Left renal cortex interstitium (tissue), 4 donors: ENCODE data around the gene ARSG. TPM values are rescaled to one million over a fixed set of nuclear protein-coding genes. Genes with fewer than 3 reads are reported as not detected.
"Not testable (repeated sequence)": the region's sequence is repeated elsewhere in the genome, so short reads cannot be mapped to it uniquely, and the experiment has no call there.

ENCODE experiments used
- DNase-seq, 4 donors: peaks; one replicate each; pipeline ENCODE4 v3.0.0-alpha.2; 2013; ENCODE audit warnings: low read depth in 4 of 4, low spot score in 2 of 4, missing footprints in 1 of 4
- polyA plus RNA-seq, 4 donors: library from polyadenylated mRNA; unstranded; fragments of 120-200 nt; gene quantifications; one replicate each; pipeline ENCODE4 v1.2.1, GENCODE V29; 2013; ENCODE audit not compliant: insufficient read length in 4 of 4

ARSG gene
- polyA plus RNA-seq, 4 donors, result 3.4 to 6.3 (median 4.9) TPM

DNA sequence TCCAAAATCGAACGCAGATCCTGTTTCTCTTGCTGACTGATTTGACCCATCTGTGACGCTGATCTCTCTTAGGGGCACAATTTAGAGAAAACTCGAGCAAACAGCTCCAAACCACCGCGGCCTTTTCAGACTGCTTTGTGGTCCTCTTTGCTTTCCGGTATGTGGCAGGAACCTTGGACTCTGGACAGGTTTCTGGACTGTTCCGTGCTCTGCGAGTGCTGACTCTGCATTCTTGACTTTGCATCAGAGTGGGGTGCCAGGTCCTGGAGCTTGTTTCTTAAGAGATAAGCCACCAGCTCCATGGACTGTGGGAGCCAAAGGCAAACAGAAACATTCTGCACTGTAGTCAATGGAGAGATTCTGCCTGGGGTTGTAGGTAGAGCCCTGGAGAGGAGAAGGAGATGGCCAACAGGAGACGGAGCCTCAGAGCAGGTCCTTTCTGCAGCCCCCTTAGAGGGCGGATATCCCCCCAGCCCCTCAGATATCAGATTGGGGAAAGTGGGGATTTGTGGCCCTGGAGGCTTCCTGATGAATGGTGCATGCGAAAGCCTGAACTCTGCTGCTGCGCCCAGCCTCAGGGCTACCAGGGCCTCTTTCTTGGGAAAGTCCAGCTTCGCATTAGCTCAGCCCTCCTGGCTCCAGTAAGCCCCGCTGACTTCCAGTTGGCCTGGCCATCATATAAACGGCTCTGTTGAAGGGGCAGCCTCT is 100.4 kb downstream of the ARSG start:
- DNase-seq, result no peak

GRCh38 chr17:68394608-68395331 is 103.5 kb downstream of the ARSG start:
- DNase-seq, result no peak

DNA sequence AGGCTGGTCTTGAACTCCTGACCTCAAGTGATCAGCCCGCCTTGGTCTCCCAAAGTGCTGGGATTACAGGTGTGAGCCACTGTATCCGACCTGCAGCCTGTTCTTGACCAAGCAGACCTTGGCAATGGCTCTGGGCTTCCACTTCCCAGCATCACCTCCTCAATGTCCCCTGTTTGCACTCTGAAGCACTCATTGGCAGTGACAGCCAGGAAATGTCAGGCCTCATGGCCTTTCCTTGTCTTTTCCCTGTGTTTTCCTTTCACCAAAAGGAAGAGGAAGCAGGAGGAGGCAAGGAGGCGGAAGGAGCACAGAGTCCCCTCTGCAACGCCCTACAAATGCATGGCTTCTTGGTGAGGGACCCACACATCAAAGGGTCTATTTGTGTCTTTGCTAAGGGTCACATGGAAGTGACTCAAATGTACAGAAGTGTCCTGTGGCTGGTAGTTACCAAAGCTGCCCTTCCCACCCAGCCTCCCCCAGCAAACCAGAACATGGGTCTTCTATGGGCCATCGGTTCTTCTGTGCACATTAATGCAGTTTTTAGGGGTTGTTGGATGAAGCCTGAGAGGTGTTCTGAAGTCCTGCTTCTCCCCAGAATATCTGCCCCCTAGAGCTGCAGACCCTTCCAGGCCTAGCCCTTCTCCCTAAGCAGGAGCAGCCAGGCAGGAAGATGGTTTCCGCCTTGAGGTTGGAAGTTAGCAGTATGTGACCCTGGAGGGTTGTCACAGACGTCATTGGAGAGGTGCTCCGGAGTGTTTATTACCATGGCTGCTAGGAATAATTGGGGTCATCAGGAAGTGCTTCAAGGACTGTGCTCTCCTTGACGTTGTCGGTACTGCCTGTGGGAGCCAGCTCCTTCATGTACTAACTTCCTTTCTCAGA is 105.2 kb downstream of the ARSG start:
- DNase-seq, result no peak

DNA sequence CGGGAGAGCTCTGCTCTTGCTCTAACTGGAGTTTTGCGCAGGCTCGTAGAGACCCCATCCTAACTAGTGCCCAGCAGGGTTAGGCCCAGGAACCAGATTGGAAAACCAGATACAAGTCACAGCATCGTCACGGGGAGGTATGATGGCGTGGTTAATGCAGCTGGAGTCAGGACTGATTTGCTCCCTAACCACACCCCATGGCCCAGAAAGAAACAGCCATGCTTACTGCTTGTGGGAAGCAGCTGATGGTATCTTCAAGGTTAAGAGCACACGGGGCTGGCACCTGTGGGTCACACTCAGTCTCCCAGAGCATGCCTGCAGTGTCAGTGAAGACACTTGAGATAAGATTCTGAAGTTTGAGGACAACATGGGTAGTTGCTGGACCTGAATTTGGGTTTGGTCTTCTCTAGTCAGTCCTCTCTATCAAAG is 105.8 kb downstream of the ARSG start:
- no peak for DNase-seq

GRCh38 chr17:68398691-68399637 is 107.7 kb downstream of the ARSG start:
- peak in 1 of 4 donors; percentile 63 for DNase-seq

DNA sequence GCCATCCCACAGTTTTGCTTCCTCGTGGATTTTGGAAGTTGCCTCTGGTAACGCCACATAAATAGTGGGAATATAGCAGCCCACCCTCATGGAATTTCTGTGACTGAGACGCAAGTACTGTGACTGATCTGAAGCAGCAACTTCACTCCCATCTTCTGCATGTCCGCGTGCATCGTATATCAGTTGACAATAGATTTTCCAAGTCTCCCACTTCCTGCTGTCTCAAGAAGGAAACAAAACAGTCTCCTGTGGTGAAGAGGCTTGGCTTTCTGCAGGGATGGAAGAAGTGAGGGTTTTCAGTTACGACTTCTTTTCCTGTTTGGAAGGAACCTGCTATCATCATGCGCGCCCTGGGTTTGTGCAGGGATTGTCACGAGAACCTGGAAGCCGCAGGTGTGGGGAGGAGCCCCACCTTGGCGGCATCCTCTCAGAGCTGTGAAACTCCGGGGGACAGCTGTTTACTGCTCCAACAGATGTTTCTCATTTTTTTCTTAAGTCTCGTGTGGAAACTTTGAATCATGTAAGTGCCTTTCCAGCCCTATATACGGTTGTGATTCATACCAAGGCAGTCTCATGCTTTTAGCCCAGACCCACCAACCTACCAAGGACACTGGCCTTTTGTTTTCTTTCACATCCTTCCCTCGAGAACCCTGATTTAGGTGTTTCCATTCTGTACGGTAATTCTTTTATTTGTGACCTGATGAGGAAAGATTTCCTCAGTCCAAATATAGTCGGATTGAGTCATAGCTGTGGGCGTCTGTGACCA is 108.5 kb downstream of the ARSG start:
- no peak for DNase-seq

DNA sequence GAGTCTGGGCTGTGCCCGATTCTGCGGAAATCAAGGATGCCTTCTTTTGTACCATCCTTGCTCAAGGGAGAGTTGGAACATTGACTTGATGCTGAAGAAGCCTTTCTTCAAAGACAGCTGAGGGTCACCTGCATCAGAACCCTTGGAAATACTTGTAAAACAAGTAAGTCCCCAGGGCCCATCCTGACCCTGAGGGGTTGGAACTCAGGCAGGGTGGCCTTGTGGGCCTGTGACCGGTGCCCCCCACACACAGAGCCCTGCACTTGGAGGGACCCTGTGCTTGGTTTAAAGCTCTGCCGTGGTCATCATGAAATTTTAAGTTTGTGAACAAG is 109.1 kb downstream of the ARSG start:
- no peak for DNase-seq

DNA sequence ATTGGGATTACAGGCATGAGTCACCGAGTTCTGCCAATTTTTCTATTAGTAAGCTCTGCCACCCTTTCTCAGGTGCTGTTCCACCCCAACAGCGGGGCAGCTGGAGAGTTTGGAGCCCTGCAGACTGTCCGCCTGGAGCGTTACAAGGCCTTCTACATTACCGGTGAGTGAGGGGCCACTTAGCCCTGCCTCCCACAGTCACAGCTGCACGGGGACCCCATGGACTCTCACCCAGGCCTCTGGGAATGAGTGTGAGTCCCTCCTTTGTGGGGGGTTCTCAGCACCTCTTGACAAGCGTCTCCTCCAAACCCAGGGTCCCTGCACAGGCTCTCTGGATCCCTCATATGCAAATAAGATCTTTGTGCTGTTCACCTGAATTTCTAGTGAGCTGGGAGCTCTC is 110.0 kb downstream of the ARSG start:
- no peak for DNase-seq

DNA sequence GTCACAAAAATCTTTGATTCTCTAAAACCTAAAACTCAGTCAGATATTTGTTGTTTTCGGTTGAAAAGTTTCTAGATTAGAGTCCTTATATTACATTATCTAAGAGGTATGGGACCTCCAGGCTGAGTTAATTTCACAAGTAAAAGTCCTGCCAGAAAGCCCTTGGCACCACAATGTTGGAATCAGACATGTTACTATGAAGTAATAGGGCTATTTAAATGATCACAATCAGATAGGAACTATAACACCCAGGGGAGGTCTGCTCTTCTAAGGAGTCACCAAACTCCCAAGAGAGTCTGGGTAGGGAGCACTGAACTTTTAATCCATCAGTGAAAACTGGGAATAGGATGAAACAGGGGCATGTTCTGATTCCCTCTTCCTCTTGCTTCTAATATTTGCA is 111.8 kb downstream of the ARSG start:
- DNase-seq, result no peak

DNA sequence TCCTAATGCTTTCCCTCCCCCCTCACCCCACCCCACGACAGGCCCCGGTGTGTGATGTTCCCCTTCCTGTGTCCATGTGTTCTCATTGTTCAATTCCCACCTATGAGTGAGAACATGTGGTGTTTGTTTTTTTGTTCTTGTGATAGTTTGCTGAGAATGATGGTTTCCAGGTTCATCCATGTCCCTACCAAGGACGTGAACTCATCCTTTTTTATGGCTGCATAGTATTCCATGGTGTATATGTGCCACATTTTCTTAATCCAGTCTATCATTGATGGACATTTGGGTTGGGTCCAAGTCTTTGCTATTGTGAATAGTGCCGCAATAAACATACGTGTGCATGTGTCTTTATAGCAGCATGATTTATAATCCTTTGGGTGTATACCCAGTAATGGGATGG is 112.5 kb downstream of the ARSG start:
- not testable (repeated sequence) for DNase-seq

DNA sequence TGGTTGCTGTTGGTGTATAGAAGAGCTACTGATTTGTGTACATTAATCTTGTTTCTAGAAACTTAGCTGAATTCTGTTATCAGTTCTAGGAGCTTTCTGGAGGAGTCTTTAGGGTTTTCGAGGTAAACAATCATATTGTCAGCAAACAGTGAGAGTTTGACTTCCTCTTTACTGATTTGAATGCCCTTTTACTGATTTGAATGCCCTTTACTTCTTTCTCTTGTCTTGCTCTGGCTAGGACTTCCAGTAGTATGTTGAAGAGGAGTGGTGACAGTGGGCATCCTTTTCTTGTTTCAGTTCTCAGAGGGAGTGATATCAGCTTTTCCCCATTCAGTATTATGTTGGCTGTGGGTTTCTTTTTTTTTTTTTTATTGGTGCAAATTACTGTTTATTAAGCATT is 116.4 kb downstream of the ARSG start:
- not testable (repeated sequence) for DNase-seq

- DNase-seq, result not testable (repeated sequence)
Observed at GRCh38 chr17:68413597-68414560, 122.6 kb downstream of the ARSG start.

DNA sequence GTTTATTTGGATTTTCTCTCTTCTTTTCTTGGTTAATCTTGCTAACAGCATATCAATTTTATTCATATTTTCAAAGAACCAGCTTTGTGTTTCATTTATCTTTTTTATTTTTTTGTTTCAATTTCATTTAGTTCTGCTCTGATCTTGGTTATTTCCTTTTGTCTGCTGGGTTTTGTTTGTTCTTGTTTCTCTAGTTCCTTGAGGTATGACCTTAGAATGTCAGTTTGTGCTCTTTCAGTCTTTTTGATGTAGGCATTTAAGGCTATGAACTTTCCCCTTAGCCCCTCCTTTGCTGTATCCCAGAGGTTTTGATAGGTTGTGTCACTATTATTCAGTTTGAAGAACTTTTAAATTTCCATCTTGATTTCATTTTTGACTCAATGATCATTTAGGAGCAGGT is 123.6 kb downstream of the ARSG start:
- not testable (repeated sequence) for DNase-seq

GRCh38 chr17:68417317-68417716 is 126.0 kb downstream of the ARSG start:
- no peak for DNase-seq

GRCh38 chr17:68418876-68419275 is 127.6 kb downstream of the ARSG start:
- DNase-seq, result no peak

GRCh38 chr17:68420065-68420464 is 128.8 kb downstream of the ARSG start:
- DNase-seq, result no peak

- no peak for DNase-seq
Observed at GRCh38 chr17:68421486-68421885, 130.2 kb downstream of the ARSG start.

DNA sequence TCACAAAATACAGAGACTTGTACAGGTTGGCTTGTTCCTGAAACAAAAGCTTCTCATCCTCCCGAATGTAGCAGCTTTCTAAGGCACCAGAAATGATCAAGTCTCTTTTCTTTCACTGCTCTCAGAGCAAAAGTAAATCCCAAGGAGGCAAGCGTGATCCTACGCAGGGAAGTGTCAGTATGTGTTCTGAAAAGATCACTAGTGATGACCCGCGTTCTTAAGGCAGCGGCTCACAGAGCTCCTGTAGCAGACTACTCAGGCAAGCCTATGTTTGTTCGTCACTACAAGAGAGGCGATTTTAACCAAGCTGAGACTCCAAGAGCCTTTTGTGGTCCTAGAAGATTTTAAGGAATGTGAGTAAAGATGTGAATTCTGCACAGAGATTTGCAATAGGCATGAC is 131.5 kb downstream of the ARSG start:
- DNase-seq, result no peak
